MG63 (cell line): Measurements from ENCODE around the gene MTA1. TPM values are rescaled to one million over a fixed set of nuclear protein-coding genes. Genes with fewer than 3 reads are reported as not detected.

Source experiments
- DNase-seq: peaks from one replicate; pipeline ENCODE4 v3.0.0-alpha.2; 2020
- H3K27me3 ChIP-seq: fragments of 250-450 bp; sonication (Bioruptor Pico); 2 replicates; pipeline ENCODE4 v1.5.1; 2020; ENCODE audit warnings: mild to moderate bottlenecking, moderate library complexity
- H3K36me3 ChIP-seq: fragments of 250-450 bp; sonication (Bioruptor Pico); 2 replicates; pipeline ENCODE4 v1.5.1; 2020; ENCODE audit warnings: mild to moderate bottlenecking, moderate library complexity
- H3K4me3 ChIP-seq: fragments of 250-450 bp; sonication (Bioruptor Pico); 2 replicates; pipeline ENCODE4 v1.5.1; 2020; ENCODE audit warnings: mild to moderate bottlenecking, moderate library complexity
- H3K9me3 ChIP-seq: fragments of 250-450 bp; sonication (Bioruptor Pico); 2 replicates; pipeline ENCODE4 v1.5.1; 2020; ENCODE audit warnings: mild to moderate bottlenecking, moderate library complexity
- total RNA-seq: library from RNA; depleted of rRNA; stranded (reverse); fragments of >200 nt; shearing (Covaris generic); gene quantifications from 2 replicates; pipeline ENCODE4 v1.2.3, GENCODE V29; 2014; ENCODE audit warnings: low replicate concordance

MTA1 gene
- total RNA-seq, 1 experiment from 2014 or later: 46.5 TPM

DNA sequence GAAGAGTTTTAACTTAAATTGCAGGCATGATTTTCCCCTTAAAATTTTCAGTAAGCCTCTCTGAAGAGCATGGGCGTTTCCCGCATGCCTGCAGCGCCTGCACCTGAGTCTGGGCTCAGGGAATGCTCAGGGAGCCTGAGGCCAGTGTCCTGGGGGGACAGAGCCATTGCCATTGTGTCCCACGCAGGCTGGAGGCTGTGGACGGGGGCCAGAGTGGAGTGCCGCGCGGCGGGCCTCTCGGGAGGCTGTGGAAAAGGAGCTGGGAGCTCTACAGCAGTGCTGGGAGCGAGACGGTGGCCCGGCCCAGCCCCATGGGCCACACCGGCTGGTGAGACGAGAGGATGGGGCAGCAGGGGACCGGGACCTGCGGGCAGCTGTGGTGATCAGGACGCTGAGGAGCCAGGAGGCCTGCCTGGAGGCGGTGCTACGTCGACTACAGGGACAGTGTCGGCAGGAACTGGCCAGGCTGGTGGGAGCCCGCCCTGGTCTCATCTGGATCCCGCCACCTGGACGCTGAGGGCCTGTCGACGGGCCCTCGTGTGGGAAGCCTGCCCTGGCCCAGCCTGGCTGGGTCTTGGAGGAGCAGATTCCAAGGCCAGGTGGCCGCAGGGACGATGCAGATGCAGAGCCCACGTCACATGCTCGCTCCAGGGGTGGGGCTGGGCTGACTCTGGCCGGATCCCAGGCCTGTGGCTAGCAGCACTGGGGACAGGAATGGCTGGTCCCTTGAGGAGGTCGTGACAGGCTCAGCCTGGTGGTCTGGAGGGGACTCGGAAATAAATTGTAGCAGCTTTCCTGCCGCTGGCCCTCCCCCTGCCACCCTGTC, 79.0 kb downstream of the MTA1 start:
- DNase-seq: no peak
- Histone ChIP-seq H3K27me3 (no peaks in the 10 kb centered on the region), H3K4me3 (no peak overlapping the region), H3K9me3 (no peaks in the 10 kb centered on the region), H3K36me3 (no peaks in the 10 kb centered on the region)

DNA sequence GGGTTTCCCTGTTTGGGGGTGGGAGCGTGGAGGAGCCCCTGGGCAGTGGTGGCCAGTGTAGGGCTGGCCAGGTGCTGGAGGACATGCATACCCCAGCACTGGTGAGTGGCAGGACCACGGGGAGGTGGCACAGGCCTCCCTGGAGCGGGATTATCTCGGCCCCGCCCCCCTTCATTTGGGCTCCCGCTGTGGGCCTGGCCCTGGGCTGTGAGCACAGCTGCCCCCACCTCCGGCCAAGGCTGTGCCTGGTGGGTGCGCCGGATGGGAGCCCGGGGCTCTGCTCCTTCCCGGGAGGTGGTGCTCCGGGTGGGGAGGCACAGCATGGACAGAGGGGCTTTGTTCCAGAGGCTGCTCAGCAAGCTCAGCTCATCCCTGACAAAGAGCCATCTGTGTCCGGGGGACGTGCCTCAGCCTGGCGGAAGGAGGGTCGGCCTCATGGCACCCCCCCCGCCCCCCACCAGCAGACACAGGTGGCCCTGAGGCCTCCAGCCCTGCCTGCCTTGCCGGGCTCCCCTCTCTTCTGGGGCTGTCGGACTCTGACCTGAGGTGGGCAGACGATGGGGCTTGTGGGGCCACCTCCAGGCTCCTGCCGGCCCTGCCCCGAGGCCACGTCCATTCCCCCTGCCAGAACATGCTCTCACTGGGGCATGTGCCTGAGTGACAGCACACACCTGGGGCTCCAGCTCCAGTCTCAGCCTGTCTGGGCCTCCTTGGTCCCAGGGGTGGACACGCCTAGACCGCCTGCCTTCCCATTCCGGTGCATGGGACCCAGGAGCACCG, 79.8 kb downstream of the MTA1 start:
- no peak for DNase-seq
- H3K36me3 ChIP-seq: no peaks in the 10 kb centered on the region
- no peak overlapping the region for H3K4me3 ChIP-seq
- no peaks in the 10 kb centered on the region for H3K27me3 ChIP-seq
- H3K9me3 ChIP-seq: no peaks in the 10 kb centered on the region

DNA sequence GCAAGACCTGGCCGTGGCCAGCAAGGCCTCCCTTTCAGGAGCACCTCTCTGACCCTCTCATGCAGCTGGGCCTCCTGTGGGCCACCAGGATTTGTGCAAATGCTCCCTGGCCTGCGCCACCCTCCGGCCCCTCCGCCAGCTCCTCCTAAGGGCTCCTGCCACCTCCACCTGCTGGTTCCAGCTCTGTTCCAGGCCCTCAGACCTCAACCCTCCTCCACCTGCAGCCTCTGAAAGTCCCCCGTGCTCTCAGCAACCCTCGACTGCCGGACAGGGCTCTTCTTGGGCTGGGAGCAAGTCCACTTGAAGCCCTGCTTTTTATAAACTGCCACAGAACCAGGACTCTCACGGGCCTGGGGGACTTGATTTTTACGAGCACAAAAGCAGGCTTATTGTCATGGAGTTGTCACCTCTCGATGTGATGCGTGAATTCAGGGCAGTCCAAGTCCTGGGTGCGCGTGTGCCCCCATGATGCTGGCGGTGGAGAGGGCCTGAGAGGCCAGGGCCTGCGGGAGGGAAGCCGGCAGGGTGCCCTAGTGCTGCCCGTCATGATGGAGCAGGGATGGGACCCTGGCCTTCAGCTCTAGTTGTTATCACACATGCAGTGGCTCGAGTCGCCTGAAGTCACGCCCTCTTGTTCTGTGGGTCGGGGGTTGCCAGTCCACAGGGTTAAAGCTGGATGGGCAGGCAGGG, 80.6 kb downstream of the MTA1 start:
- no peaks in the 10 kb centered on the region for H3K27me3 ChIP-seq
- no peaks in the 10 kb centered on the region for H3K36me3 ChIP-seq
- no peak for DNase-seq
- H3K9me3 ChIP-seq: no peaks in the 10 kb centered on the region
- no peak overlapping the region for H3K4me3 ChIP-seq

DNA sequence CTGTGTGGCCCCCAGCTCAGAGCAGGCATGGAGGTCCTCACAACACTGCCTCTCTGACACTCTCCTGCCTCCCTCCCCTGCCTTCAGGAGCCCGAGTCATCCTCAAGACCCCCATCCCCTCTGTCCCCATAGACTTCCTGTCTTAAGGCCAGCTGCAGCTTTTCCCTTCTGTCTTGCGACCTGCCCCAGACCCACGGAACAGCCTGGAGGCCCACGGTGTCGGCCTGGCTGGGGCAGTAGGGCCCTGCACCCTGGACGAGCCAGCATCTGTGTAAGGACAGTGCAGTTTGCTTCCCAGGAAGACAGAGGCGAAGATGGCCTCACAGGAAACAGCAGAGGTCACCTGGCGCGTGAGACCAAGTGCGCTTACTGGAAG, 81.1 kb downstream of the MTA1 start:
- Histone ChIP-seq H3K4me3 (no peak overlapping the region), H3K36me3 (no peaks in the 10 kb centered on the region), H3K27me3 (no peaks in the 10 kb centered on the region), H3K9me3 (no peaks in the 10 kb centered on the region)
- DNase-seq: no peak

DNA sequence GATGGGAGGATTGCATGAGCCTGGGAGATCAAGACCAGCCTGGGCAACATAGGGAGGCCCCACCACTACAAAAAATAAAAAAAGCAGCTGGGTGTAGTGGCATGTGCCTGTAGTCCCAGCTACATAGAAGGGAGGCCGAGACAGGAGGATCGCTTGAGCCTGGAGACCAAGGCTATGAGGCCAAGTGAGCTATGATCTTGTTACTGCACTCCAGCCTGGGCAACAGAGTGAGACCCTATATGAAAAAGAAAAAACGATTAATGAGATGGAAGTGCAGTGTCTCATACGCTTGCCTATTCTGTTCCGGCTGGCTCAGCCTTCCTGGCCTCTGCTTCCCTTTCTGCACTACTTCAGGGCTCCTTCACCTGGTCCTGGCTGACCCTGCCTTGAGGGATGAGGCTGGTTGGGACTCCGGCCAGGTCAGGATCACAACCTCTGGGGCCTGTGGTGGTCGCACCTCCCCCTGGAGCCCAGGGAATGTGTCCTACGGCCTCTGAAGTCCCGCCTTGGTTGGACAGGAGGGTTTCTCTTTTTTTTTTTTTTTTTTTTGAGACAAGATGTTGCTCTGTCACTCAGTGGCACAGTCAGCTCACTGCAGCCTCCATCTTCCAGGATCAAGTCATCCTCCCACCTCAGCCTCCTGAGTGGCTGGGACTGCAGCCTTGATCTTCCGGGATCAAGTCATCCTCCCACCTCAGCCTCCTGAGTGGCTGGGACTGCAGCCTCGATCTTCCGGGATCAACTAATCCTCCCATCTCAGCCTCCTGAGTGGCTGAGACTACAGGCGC, 82.1 kb downstream of the MTA1 start:
- Histone ChIP-seq H3K4me3 (no peak overlapping the region), H3K27me3 (no peaks in the 10 kb centered on the region), H3K9me3 (no peaks in the 10 kb centered on the region), H3K36me3 (no peaks in the 10 kb centered on the region)
- DNase-seq: no peak

DNA sequence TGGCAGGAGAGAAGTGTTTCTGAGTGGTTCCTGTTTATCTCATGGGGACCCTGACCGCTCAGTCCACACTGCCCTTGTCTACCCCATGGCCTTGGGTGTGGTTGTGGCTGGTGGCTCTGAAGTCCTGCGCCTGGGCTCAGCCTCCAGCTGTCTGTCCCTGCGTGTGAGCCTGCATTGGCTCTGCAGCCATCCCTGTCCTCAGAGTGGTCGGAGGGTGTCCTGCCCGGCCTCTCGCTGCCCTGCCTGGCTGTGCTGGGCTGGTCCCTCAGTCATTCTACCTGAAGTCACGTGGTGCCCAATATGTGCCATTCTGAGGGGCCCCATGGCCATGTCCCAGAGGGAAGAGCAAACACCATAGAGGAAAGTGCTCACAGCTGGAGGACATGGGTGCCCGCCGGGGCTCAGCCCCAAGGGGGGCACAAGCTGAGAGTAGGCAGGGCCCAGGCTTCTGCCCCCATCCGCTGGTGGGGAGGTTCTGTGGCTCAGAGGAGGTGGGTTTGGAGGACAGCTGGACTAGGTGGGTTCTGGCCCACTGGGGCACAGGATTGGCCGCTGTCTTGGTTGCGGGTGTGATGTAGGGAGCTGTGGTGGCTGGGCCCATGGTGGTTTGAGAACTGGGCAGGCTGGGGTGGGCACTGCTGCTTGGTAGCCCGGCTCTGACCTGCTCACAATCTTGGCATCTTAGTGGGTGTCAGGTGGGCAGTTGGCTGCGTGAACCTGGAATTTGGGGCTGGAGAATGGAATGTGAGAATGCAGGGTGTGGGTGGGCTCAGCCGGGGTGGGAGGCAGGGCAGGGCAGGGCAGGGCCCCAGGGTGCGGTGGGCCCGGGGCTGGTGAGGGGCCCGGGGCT, 83.0 kb downstream of the MTA1 start:
- no peak overlapping the region for H3K4me3 ChIP-seq
- no peak for DNase-seq
- no peaks in the 10 kb centered on the region for H3K27me3 ChIP-seq
- H3K9me3 ChIP-seq: no peaks in the 10 kb centered on the region
- no peaks in the 10 kb centered on the region for H3K36me3 ChIP-seq

DNA sequence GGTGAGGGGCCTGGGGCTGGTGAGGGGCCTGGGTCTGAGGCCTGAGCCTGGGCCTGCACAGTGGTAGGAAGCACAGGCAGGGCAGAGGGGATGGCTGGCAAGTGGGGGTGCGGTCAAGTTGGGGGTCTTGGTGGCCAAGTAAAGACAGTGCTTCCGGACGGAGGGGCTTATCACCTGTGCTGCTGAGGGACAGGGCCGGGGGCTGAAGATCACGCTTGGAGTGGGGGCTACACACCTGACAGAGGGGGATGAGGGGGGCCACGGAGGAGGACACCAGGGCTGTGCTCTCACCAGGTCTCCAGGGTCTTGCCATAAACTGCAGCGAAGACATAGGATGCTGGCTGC, 83.6 kb downstream of the MTA1 start:
- DNase-seq: no peak
- no peak overlapping the region for H3K4me3 ChIP-seq
- H3K27me3 ChIP-seq: no peaks in the 10 kb centered on the region
- no peaks in the 10 kb centered on the region for H3K36me3 ChIP-seq
- H3K9me3 ChIP-seq: no peaks in the 10 kb centered on the region

DNA sequence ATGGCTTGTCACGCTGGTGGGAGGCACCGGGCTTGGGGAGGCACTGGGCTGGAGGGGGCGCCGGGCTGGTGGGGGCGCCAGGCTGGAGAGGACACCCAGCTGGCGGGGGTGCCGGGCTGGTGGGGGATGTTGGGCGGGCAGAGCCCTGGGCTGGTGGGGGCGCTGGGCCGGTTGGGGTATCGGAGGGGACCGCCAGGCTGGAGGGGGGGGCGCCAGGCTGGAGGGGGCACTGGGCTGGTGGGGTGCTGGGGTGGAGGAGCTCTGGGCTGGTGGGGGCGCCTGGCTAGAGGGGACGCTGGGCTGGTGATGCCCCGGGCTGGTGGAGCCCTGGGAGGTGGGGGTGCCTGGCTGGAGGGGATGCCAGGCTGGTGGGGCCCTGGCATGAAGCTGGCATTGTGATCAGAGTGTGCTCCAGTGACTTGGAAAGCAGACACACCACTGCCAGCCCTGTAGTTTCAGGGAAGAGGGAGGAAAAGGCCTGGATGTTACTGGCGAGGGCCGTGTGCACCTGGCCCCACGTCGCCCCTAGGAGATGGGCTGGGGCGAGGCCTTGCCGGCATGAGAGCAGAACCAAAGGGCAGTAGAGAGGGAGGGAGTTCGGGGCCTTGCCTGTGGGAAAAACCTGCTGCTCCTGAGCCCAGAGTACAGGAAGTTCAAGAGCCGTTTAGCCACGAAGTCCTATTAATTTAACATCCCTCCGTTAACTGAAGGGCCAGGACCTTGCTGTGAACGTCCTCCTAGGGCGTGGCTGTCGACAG, 84.5 kb downstream of the MTA1 start:
- no peaks in the 10 kb centered on the region for H3K36me3 ChIP-seq
- no peaks in the 10 kb centered on the region for H3K9me3 ChIP-seq
- no peak overlapping the region for H3K4me3 ChIP-seq
- DNase-seq: no peak
- H3K27me3 ChIP-seq: no peaks in the 10 kb centered on the region

DNA sequence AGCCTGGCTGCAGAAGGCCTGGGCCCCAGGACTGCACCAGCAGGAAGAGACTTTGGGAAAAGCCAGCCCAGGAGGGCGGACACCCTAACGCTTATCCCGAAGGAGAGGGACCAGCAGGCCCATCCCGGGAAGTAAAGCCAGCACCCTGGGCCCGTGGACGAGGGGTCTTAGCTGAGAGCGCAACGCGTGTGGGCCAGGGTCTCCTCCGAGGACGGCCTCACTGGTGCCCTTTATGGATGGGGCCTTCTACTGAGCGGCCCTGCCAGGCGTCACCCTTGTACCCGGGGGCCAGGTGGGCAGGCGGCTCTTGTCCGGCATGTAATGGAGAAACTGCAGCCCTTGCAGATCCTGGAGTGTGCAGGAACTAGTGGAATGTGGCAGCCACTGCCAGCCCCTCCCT, 85.5 kb downstream of the MTA1 start:
- no peak for DNase-seq

DNA sequence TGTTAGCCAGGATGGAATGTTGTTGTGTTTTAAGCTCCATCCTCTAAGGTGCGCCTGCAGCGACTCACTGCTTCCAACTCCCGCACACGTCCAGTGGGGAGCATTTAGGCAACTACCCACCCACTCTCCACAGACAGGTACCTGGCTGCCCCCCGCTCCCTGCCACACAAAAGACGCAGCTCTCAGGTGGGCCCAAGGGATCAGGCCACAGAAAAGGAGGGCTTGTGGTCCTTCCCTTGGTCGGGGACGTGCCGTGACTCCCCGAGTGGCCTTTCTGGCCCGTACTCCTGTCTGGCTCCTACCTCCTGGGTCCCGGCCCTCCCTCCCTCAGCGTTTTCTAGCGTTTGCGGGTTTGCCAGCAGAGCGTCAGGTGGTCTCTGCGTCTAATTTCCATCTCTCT, 87.6 kb downstream of the MTA1 start:
- no peaks in the 10 kb centered on the region for H3K9me3 ChIP-seq
- peaks cover 4% of the 10 kb centered on the region; the same call in 1 of the 2 replicates for H3K27me3 ChIP-seq
- no peaks in the 10 kb centered on the region for H3K36me3 ChIP-seq
- no peak overlapping the region for H3K4me3 ChIP-seq
- DNase-seq: no peak

More for the DNA sequence above, 85.5 kb downstream of the MTA1 start:
- Histone ChIP-seq H3K9me3 (no peaks in the 10 kb centered on the region), H3K36me3 (no peaks in the 10 kb centered on the region), H3K27me3 (no peaks in the 10 kb centered on the region), H3K4me3 (no peak overlapping the region)

DNA sequence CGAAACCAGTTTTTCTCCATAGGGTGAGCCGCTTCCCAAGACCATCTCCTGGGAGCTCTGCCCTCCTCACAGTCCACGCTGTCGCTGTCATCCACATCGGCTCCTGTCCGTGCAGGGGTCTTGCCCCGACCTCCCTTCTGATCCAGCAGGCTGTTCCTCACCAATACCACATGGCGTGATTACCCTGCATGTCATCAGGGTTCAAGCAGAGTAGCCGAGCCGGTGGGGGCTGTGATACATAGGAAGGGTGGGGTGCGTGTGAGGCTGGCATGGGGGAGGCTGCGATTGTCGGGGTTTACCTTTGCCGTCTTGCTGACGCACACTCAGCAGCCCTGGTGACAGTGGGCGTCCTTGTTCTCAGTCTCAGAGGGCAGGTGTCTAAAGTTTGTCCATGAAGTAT, 88.4 kb downstream of the MTA1 start:
- H3K4me3 ChIP-seq: no peak overlapping the region
- peaks cover 4% of the 10 kb centered on the region; the same call in 1 of the 2 replicates for H3K27me3 ChIP-seq
- no peak for DNase-seq
- no peaks in the 10 kb centered on the region for H3K9me3 ChIP-seq
- H3K36me3 ChIP-seq: no peaks in the 10 kb centered on the region

DNA sequence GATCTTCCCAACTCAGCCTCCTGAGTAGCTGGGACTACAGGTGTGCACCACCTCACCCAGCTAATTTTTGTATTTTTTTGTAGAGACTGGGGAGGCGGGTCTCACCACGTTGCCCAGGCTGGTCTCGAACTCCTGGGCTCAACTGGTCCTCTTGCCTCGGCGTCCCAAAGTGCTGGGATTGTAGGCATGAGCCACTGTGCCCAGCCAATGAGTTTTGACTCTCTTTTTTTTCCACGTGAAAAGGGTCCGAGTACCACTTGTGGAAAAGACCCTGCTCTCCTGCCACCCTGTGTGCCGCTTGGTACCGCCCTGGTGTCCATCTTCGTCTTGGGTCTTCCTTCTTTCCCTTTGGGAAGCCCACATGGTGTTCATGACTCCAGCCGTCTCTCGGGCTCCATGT, 89.0 kb downstream of the MTA1 start:
- no peaks in the 10 kb centered on the region for H3K36me3 ChIP-seq
- no peaks in the 10 kb centered on the region for H3K9me3 ChIP-seq
- H3K4me3 ChIP-seq: no peak overlapping the region
- peaks cover 4% of the 10 kb centered on the region; the same call in 1 of the 2 replicates for H3K27me3 ChIP-seq
- no peak for DNase-seq

DNA sequence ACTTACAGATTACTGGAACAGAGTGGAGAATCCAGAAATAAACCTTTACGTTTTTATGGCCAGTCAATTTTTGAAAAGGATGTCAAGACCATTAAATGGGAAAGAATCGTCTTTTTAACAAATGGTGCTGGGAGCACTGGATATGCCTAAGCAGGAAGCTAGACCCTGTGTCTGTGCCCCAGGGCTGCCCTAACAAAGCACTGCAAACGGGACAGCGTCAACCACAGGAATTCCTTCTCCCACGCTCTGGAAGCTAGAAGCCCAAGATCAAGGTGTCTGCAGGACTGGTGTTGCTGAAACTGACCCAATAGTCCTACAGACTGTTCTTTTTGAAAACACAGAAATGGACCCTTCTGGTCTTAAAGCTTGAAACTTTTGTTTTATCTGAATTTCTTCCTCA, 97.5 kb downstream of the MTA1 start:
- H3K9me3 ChIP-seq: no peaks in the 10 kb centered on the region; the same call in 1 of the 2 replicates
- DNase-seq: no peak

DNA sequence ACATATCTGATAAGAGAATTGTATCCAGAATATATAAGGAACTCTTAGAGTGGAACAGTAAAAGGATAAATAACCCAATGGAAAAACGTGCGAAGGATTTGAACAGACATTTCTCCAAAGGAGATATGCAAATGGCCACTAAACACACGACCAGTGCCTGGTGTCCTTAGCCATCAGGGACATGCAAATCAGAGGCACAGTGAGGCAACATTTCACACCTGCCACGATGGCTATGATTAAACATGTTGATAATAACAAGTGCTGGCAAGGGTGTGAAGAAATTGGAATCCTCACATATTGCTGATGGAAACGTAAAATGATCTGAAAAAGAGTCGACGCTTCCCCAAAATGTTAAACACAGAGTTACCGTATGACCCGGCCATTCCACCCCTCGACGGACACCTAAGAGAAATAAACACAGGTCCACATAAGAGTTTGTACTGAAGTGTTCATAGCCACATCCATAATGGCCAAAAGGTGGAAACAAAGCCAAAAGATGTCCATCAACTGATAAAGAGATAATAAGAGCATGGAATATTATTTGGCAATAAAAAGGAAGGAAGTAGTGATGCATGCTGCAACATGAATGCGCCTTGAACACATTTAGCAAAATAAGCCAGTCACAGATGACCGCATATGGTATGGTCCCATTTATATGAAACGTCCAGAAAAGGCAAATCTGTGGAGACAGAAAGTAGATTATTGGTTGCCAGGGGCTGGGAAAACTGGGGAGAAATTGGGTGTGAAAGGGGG, 100.5 kb downstream of the MTA1 start:
- Histone ChIP-seq H3K36me3 (no peaks in the 10 kb centered on the region), H3K27me3 (no peaks in the 10 kb centered on the region), H3K4me3 (no peak overlapping the region), H3K9me3 (no peaks in the 10 kb centered on the region; the same call in 1 of the 2 replicates)
- DNase-seq: no peak

More for the DNA sequence above, 97.5 kb downstream of the MTA1 start:
- Histone ChIP-seq H3K36me3 (no peaks in the 10 kb centered on the region), H3K27me3 (no peaks in the 10 kb centered on the region), H3K4me3 (no peak overlapping the region)
